Peyer's patch (tissue), 4 donors: Measurements from ENCODE around the gene PLA2G2C.

Source experiments
- POLR2A ChIP-seq, 2 donors: fragments of 450-650 bp; IDR thresholded peaks; one replicate each; pipeline ENCODE4 v1.5.1; 2017; ENCODE audit warnings: antibody characterized with exemption in 2 of 2, mild to moderate bottlenecking in 2 of 2, moderate library complexity in 2 of 2
- TF ChIP-seq, protein P1 (sequence below), 6 experiments: fragments of 450-650 bp in 4 of 6; fragments of 200-600 bp in 2 of 6; sonication (generic) in 1 of 6; IDR thresholded peaks; one replicate each; pipeline ENCODE4 v1.5.1; 2017 to 2019; ENCODE audit warnings: antibody characterized with exemption in 6 of 6, mild to moderate bottlenecking in 3 of 6, moderate library complexity in 1 of 6

DNA sequence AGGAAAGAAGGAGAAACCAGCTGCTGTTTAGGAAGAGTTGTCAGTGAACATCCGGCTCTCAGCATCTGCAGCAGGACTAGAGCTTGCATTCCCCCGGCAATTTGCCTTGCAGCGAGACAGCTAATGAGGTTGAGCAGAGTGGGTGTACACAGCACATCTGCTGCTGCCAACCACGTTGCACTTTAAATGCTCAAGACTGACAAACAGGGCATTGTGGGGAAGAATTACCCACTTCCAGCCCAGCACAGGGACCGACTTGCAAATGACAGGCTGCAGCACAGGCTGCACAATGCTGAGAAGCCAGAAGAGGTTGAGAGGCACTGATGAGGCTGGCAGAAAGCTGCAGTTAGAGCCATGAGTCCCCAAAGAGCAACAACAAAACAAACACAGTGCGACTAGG is 47.5 kb upstream of the PLA2G2C start:
- no peak for TF ChIP-seq POLR2A (IDR thresholded peaks at IDR 0.05)
- TF ChIP-seq, protein P1, sequence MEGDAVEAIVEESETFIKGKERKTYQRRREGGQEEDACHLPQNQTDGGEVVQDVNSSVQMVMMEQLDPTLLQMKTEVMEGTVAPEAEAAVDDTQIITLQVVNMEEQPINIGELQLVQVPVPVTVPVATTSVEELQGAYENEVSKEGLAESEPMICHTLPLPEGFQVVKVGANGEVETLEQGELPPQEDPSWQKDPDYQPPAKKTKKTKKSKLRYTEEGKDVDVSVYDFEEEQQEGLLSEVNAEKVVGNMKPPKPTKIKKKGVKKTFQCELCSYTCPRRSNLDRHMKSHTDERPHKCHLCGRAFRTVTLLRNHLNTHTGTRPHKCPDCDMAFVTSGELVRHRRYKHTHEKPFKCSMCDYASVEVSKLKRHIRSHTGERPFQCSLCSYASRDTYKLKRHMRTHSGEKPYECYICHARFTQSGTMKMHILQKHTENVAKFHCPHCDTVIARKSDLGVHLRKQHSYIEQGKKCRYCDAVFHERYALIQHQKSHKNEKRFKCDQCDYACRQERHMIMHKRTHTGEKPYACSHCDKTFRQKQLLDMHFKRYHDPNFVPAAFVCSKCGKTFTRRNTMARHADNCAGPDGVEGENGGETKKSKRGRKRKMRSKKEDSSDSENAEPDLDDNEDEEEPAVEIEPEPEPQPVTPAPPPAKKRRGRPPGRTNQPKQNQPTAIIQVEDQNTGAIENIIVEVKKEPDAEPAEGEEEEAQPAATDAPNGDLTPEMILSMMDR (IDR thresholded peaks at IDR 0.05): no peak
